ENCODE measurements around the gene UBXN2A. TPM values are rescaled to one million over a fixed set of nuclear protein-coding genes. Genes with fewer than 3 reads are reported as not detected.

The UBXN2A gene
- total RNA-seq, 1 donor: 10.9 TPM

- Histone ChIP-seq H3K4me3 (ENCODE audit: insufficient read depth, low read length) (peak overlapping the region; percentile 70), H3K4me2 (ENCODE audit: insufficient read depth, low read length) (peak overlapping the region; percentile 84), H3K79me2 (ENCODE audit: insufficient read depth, low read length) (no peaks in the 10 kb centered on the region)
These were observed 69.1 kb downstream of the UBXN2A start for GRCh38 chr2:24009367-24009679.

GRCh38 chr2:24009680-24010476, 69.6 kb downstream of the UBXN2A start, which contains the start of gene MFSD2B:
TSS of gene MFSD2B (plus strand) at chr2:24010085. CDS start at chr2:24010097, 12 bp downstream.
- H3K9me3 ChIP-seq (ENCODE audit: low read depth, low read length): no peaks in the 10 kb centered on the region
- no peak for TF ChIP-seq CTCF (IDR thresholded peaks at IDR 0.05; ENCODE audit: extremely low read depth, low read depth, low read length)
- no peak within 1 kb of the TSS for H3K27ac ChIP-seq (ENCODE audit: low read depth, low read length)
- H3K4me1 ChIP-seq (ENCODE audit: insufficient read depth, low read length): peaks cover 10% of the 10 kb centered on the region
- H3K27me3 ChIP-seq (ENCODE audit: insufficient read depth, low read length): no peaks in the 10 kb centered on the region
- DNase-seq (ENCODE audit: insufficient read length, low spot score, missing footprints): peak; percentile 88
- no peaks in the 10 kb centered on the region for H3K79me2 ChIP-seq (ENCODE audit: insufficient read depth, low read length)
- peak within 1 kb of the TSS; percentile 84 for H3K4me2 ChIP-seq (ENCODE audit: insufficient read depth, low read length)
- no peaks in the 10 kb centered on the region for H4K20me1 ChIP-seq (ENCODE audit: insufficient read depth, low read length)
- peak within 1 kb of the TSS; percentile 51 for H2AFZ ChIP-seq (ENCODE audit: low read length)
- peak within 1 kb of the TSS; percentile 70 for H3K4me3 ChIP-seq (ENCODE audit: insufficient read depth, low read length)
- H3K36me3 ChIP-seq (ENCODE audit: insufficient read depth, low read length): no peaks in the 10 kb centered on the region

More at GRCh38 chr2:24009367-24009679, 69.1 kb downstream of the UBXN2A start:
- no peaks in the 10 kb centered on the region for H4K20me1 ChIP-seq (ENCODE audit: insufficient read depth, low read length)
- H3K4me1 ChIP-seq (ENCODE audit: insufficient read depth, low read length): peaks cover 10% of the 10 kb centered on the region
- no peak overlapping the region for H3K27ac ChIP-seq (ENCODE audit: low read depth, low read length)
- no peak for TF ChIP-seq CTCF (IDR thresholded peaks at IDR 0.05; ENCODE audit: extremely low read depth, low read depth, low read length)
- no peaks in the 10 kb centered on the region for H3K36me3 ChIP-seq (ENCODE audit: insufficient read depth, low read length)
- DNase-seq (ENCODE audit: insufficient read length, low spot score, missing footprints): no peak
- H3K27me3 ChIP-seq (ENCODE audit: insufficient read depth, low read length): no peaks in the 10 kb centered on the region
- no peaks in the 10 kb centered on the region for H3K9me3 ChIP-seq (ENCODE audit: low read depth, low read length)
- peak overlapping the region; percentile 6 for H2AFZ ChIP-seq (ENCODE audit: low read length)

- peak overlapping the region; percentile 70 for H3K4me3 ChIP-seq (ENCODE audit: insufficient read depth, low read length)
- no peak for DNase-seq (ENCODE audit: insufficient read length, low spot score, missing footprints)
- H2AFZ ChIP-seq (ENCODE audit: low read length): peak overlapping the region; percentile 51
- H4K20me1 ChIP-seq (ENCODE audit: insufficient read depth, low read length): no peaks in the 10 kb centered on the region
- H3K36me3 ChIP-seq (ENCODE audit: insufficient read depth, low read length): no peaks in the 10 kb centered on the region
- H3K79me2 ChIP-seq (ENCODE audit: insufficient read depth, low read length): no peaks in the 10 kb centered on the region
- H3K27me3 ChIP-seq (ENCODE audit: insufficient read depth, low read length): no peaks in the 10 kb centered on the region
- TF ChIP-seq CTCF (IDR thresholded peaks at IDR 0.05; ENCODE audit: extremely low read depth, low read depth, low read length): no peak
- H3K27ac ChIP-seq (ENCODE audit: low read depth, low read length): no peak overlapping the region
- H3K4me1 ChIP-seq (ENCODE audit: insufficient read depth, low read length): peaks cover 18% of the 10 kb centered on the region
- H3K9me3 ChIP-seq (ENCODE audit: low read depth, low read length): no peaks in the 10 kb centered on the region
- H3K4me2 ChIP-seq (ENCODE audit: insufficient read depth, low read length): peak overlapping the region; percentile 84
These were observed 70.4 kb downstream of the UBXN2A start for GRCh38 chr2:24010477-24011249.
